BJ (cell line): ENCODE results near the gene STK17A. TPM values are rescaled to one million over a fixed set of nuclear protein-coding genes. Genes with fewer than 3 reads are reported as not detected.
A peak's percentile ranks its signal among the peaks of the same experiment; 100 is the strongest.

Experiments
- CTCF ChIA-PET: fragments of 350-600 bp; formaldehyde crosslinking; extraction: SDS; loops from one replicate; lab custom pipeline; 2021; ENCODE audit warnings: antibody characterized with exemption, inconsistent platforms; lab: Yijun Ruan, JAX
- POLR2A ChIA-PET: fragments of 300-600 bp; sonication (Branson Sonifier 250); formaldehyde crosslinking; extraction: SDS; loops from one replicate; lab custom pipeline; 2021; ENCODE audit warnings: antibody characterized with exemption; lab: Charles Lee
- DNase-seq: peaks from one replicate; pipeline ENCODE4 v3.0.0-alpha.2; 2011; ENCODE audit warnings: low read depth
- H3K27me3 ChIP-seq: 2 replicates; pipeline ENCODE4 v1.6.0; 2011; ENCODE audit warnings: low read length; ENCODE audit not compliant: control insufficient read depth, insufficient read depth
- H3K36me3 ChIP-seq: 2 replicates; pipeline ENCODE4 v1.5.1; 2011; ENCODE audit warnings: low read length; ENCODE audit not compliant: control insufficient read depth, insufficient read depth
- H3K4me3 ChIP-seq: 2 replicates; pipeline ENCODE4 v1.5.1; 2011; ENCODE audit warnings: low read depth, mild to moderate bottlenecking, control low read depth, low read length
- CTCF ChIP-seq: IDR thresholded peaks from 2 replicates; pipeline ENCODE4 v1.5.1; 2011; ENCODE audit warnings: low read depth, mild to moderate bottlenecking, control low read depth, inconsistent platforms, low read length, moderate library complexity; ENCODE audit not compliant: insufficient read depth
- polyA plus RNA-seq: library from polyadenylated mRNA; depleted of rRNA; stranded (reverse); fragments of >200 nt; gene quantifications from 2 replicates; pipeline ENCODE4 v1.2.3, GENCODE V29; 2011

The STK17A gene
- polyA plus RNA-seq, 1 experiment: 12.3 TPM

GRCh38 chr7:43646603-43647338 lies 63.9 kb downstream of the STK17A start:
- TF ChIP-seq CTCF: no peak
- ChIA-PET CTCF (interaction anchor here (1.1 to 11.3 kb wide), 4 partner anchors 52 to 63 kb away, joined by 3 to 95 read pairs (median 25); partner anchors contain the start of gene STK17A), POLR2A (no interaction called here)
- peak overlapping the region; percentile 12; the same call in 1 of the 2 replicates for H3K4me3 ChIP-seq
- H3K36me3 ChIP-seq: peaks cover 12% of the 10 kb centered on the region
- H3K27me3 ChIP-seq: no peaks in the 10 kb centered on the region
- DNase-seq: no peak

GRCh38 chr7:43647339-43647672 lies 64.4 kb downstream of the STK17A start:
- ChIA-PET CTCF (interaction anchor here (0.9 to 11.3 kb wide), 4 partner anchors 51 to 75 kb away, joined by 3 to 95 read pairs (median 20); partner anchors contain the start of gene STK17A), POLR2A (interaction anchor here (1.2 kb wide), 1 partner anchor 64 kb away, joined by 9 read pairs; the partner anchor contains the start of gene STK17A)
- H3K27me3 ChIP-seq: no peaks in the 10 kb centered on the region
- no peak for DNase-seq
- H3K4me3 ChIP-seq: 0 out of 2 replicates have a peak overlapping the region, but pooled peaks have one; percentile 3
- no peak for TF ChIP-seq CTCF
- H3K36me3 ChIP-seq: peaks cover 10% of the 10 kb centered on the region

- ChIA-PET POLR2A (interaction anchor here (0.6 to 1.2 kb wide), 2 partner anchors 65 to 180 kb away, joined by 4 to 9 read pairs; partner anchors contain the start of gene STK17A), CTCF (interaction anchor here (0.6 to 11.3 kb wide), 6 partner anchors 10 to 534 kb away, joined by 3 to 95 read pairs (median 3); partner anchors contain the start of gene STK17A)
- Histone ChIP-seq H3K27me3 (no peaks in the 10 kb centered on the region), H3K4me3 (no peak overlapping the region), H3K36me3 (peaks cover 8% of the 10 kb centered on the region)
- TF ChIP-seq CTCF: no peak
- peak; percentile 100 for DNase-seq
Measured at GRCh38 chr7:43647673-43648472, 65.0 kb downstream of the STK17A start.

- ChIA-PET POLR2A (interaction anchor here (0.6 to 1.2 kb wide), 2 partner anchors 66 to 179 kb away, joined by 4 to 9 read pairs; partner anchors contain the start of gene STK17A), CTCF (interaction anchor here (0.6 to 11.3 kb wide), 6 partner anchors 11 to 533 kb away, joined by 3 to 95 read pairs (median 3); partner anchors contain the start of gene STK17A)
- Histone ChIP-seq H3K4me3 (no peak overlapping the region), H3K36me3 (peaks cover 2% of the 10 kb centered on the region; the same call in 1 of the 2 replicates), H3K27me3 (no peaks in the 10 kb centered on the region)
- TF ChIP-seq CTCF: no peak
- DNase-seq: no peak
Measured at GRCh38 chr7:43648473-43649406, 65.8 kb downstream of the STK17A start.
